Right forelimb (tissue), 1 donor: ENCODE results near the gene CAPN8.

Experiments
- DNase-seq: peaks from one replicate; pipeline ENCODE4 v3.0.0-alpha.2; 2018

Gene CAPN8

DNA sequence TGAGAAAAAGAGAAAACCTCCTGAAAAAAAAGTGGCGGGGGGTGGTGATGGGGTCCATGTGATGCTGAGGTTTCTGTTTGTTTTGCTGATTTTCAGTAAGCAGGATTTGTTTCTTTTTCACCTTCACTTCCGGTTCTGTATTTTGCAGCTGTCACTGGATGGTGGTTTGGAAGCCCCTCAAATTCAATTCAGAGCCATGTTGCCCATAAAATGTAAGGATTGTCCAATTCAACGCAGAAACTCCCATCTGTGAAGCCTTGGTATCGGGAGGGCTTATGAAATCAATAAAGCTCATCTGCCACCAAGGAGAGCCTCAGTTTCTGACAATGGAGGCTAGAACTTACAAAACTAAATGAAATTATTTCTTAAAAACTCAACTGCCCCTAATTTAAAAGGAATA lies 12.1 kb downstream of the CAPN8 start:
- no peak for DNase-seq

DNA sequence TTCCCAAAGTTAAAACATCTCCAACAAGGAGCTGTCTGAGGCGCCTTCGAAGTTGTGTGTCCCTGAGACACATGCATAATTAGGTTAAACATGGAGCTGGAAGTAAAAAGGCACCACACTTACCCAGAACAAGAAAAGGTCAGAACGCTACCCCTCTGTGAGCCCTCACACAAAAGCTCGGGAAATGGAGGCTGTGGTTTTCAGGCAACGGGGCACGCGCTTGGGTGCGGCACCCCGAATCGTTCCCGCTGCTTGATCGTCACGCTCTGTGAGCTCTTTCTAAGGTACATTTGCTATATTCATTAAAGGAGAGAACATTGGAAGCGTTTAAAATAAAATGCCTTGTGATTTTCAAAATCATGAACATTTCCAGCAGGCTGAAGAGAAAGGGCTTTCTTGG lies 12.5 kb downstream of the CAPN8 start:
- DNase-seq = no peak

DNA sequence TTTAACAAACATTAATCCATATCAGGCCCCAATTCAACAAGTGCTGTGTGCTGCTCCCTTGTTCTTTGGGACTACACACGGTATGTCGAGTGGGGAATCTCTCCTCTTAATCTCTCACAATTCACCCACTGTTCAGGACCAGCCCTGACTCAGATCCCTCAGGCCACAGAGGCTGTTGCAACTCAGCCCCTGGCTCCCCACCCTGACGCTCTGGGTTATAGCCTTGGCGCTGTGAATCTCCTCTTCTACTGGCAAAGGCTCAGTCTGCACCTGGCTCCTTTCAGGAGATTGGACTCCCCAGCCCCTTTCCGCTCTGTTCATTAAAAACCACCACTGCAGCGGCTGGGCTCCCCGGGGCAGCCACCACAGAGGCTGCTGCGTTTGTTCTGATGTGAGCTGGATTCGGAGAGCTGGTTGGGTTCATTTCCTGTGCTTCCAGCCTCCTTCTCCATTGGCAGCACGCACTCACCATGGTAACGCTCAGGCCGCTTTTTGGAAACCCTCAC lies 13.0 kb downstream of the CAPN8 start:
- peak; percentile 70 for DNase-seq

GRCh38 chr1:223651291-223651991 lies 14.1 kb downstream of the CAPN8 start:
- no peak for DNase-seq

DNA sequence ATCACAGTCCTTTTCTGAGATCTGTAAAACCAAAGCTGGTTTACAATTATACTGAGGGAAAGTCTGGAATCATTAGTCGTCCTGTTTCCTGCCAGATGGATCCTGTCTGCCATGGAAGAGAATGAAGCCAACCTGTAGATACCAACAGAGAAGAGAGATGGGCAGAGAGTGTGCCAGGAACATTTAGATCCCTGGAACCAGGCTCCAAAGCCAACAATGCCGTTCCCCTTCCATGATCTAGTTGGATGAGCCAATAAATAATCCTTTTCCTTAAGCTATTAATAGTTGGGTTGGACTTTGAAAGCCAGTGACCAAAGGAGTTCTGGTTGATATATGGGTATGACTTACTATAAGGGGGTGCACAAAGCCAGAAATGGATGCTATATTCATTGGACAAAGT lies 15.0 kb downstream of the CAPN8 start:
- no peak for DNase-seq

- DNase-seq = no peak
These were observed 16.3 kb downstream of the CAPN8 start for GRCh38 chr1:223649222-223649621.

DNA sequence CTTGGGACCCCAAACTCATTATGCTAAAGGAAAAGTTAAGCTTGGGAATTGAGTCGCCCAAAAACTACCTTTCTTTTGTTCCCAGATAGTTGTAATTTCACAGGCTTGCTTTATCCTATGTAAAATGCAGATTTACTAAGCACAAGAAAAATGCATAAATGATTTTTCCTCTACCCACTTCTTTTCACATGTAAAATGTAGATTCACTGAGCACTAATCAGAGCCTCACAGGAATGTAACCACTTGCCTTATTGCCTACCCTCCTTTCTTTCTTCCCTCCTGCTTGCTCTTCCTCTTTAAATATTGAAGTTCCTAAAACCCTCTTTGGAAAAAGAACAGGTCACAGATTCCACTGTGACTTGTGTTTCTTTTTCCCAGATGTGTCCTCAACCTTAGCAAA lies 18.3 kb downstream of the CAPN8 start:
- DNase-seq = no peak

- DNase-seq = no peak
These were observed 19.6 kb downstream of the CAPN8 start for GRCh38 chr1:223645903-223646302.

DNA sequence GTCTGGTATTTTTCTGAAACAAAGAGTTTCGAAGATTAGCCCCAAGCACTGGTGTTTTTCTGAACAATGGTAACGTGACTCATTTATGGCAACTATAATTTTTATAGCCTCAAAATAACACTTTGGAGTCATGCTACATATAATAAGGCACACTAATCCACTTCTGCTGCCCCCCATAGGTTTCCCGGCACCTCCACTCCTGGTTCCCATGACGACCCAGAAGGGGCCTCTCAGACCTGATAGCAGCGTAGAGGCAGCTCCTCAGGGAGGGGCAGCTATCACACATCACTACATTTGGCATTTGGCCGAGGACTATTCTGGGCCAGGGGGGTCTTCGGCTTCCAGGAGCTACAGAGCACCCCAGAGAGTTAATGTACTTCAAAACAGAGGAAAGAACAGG lies 23.3 kb downstream of the CAPN8 start:
- DNase-seq = no peak

- no peak for DNase-seq
These were observed 23.9 kb downstream of the CAPN8 start for GRCh38 chr1:223641523-223642039.

DNA sequence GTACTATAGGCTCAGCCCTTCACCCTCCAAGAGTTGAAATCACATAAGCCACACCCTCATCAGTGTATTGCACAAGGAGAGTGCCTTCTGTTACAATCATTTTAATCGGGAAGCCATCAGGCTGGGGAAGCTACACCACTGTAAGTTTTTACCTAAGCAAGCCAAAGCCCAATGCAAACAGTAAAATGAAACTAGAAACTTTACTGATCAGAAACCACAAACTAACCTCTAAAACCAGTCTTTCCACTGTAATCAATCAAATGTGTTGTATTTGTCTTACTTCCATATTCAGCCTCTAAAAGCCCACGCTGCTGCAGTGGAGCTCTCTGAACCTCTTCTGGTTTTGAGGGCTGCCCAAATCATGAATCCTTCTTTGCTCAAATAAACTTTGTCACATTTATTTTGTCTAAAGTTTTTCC lies 26.2 kb downstream of the CAPN8 start:
- DNase-seq = no peak

DNA sequence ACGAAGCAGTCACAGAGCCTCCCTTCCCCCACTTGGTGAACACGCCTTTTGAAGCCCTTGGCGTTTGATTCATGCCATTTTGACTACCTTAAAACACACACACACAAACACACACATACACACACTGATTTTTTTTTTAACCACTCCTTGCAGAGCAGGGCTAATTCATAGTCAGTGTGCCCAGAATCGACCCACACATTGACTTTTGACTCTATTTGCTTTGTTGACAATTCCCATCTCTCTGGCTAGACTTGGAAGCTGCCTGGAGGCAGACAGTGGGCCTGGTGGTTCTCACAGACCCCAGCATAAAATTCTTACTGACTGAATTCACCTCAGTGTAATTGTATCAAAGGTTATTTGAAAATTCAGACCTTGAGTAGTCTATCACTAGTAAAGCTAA lies 30.3 kb downstream of the CAPN8 start:
- DNase-seq = no peak

GRCh38 chr1:223634423-223634822 lies 31.1 kb downstream of the CAPN8 start:
- DNase-seq = no peak

- no peak for DNase-seq
These were observed 33.5 kb downstream of the CAPN8 start for GRCh38 chr1:223631956-223632355.

GRCh38 chr1:223631473-223631872 lies 34.0 kb downstream of the CAPN8 start:
- DNase-seq = no peak

GRCh38 chr1:223629126-223629457 lies 36.4 kb downstream of the CAPN8 start:
- DNase-seq = no peak

GRCh38 chr1:223628233-223629125 lies 37.0 kb downstream of the CAPN8 start:
- DNase-seq = no peak

DNA sequence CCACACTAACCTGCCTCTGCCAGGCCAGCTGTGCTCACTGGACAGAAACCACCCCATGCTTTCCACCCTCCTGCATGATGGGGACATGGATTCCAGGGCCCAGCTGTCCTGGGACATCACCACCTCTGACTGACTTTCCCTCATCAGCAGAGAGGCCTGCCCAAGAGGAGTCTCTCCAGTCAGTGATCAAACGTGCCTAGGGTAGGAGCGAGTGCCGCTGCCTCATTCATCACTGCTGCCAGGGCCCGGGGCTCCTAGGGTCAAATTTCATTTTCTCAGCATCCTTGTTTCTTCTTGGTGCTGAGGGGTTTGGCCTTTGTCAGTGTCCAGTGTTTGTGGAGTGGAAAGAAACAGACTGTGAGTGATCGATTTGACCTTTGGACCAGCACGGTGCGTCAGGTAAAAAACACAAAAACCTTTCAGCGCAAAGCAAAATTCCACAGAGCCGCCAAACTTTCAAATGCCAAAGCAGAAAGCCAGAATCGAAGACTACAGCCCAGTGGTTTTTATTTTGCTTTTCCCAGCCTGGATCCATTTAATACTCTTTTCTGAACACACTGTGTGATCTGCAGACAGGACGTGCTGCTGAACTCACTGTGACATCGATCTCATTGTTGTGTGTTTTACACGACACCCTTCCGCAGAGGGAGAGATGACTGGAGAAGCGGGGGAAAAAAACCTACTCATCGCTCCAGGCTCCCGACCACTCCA lies 43.2 kb downstream of the CAPN8 start:
- DNase-seq = no peak

DNA sequence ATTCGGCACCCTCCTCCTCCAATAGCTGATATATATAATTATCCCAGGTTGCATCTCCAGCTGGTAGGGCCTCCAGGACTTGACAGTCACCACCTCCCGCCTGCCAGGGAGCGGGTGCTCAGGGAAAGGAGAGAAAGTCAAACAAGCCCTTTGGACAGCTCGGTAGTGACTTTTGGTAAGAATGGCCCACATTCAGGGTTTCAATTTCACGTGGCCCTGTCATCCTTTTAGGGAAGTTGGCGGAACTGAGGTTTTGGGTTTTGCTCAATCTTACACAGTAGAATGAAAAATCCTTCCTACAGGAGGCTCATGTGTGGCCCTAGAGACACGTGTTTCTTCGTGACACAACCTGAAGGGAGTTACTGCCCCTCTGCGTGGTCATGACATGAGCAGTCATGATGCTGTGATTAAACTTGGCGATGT lies 44.2 kb downstream of the CAPN8 start:
- DNase-seq = no peak

GRCh38 chr1:223620297-223620897 lies 45.1 kb downstream of the CAPN8 start:
- no peak for DNase-seq

GRCh38 chr1:223618680-223619079 lies 46.8 kb downstream of the CAPN8 start:
- no peak for DNase-seq

DNA sequence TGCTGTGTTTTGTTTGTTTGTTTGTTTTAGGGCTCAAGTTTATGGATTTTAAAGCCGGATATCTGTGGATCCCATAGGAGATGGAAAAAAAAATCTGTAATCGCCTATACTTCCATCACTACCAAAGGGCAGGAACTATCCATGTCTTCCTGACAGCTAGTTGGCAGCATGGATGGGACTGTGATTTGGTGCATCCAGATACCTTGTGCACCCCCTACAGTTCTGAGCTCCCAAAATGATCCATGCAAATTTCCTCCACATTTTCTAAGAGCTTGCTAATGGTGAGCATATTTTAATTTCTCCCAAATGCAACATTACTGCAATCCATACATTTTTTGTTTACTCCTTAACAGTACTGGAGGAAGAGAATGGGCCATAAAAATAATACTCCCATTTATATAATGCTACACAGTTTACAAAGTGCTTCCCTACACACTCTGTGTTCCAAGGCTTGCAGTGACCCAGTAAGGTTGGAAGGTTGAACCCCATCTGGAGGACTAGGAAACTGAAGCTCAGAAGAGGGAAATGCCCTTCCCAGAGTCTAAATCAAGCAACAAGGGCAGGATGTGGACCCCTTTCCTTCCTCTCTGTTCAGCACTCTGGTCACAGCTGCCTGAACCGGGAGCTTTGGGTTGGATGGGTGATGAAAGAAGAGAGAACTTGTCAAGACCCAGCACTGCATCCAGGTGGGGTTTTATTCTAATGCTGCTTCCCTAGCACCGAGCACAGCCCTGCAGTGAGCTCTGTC lies 48.0 kb downstream of the CAPN8 start:
- no peak for DNase-seq
